ENCODE data around the gene LCN10.

Gene LCN10

GRCh38 chr9:136754626-136755301 is 12.0 kb upstream of the LCN10 start:
- DNase-seq (ENCODE audit: low read depth) = no peak

- DNase-seq (ENCODE audit: low read depth) = no peak
These were observed 11.4 kb upstream of the LCN10 start for GRCh38 chr9:136754059-136754572.

DNA sequence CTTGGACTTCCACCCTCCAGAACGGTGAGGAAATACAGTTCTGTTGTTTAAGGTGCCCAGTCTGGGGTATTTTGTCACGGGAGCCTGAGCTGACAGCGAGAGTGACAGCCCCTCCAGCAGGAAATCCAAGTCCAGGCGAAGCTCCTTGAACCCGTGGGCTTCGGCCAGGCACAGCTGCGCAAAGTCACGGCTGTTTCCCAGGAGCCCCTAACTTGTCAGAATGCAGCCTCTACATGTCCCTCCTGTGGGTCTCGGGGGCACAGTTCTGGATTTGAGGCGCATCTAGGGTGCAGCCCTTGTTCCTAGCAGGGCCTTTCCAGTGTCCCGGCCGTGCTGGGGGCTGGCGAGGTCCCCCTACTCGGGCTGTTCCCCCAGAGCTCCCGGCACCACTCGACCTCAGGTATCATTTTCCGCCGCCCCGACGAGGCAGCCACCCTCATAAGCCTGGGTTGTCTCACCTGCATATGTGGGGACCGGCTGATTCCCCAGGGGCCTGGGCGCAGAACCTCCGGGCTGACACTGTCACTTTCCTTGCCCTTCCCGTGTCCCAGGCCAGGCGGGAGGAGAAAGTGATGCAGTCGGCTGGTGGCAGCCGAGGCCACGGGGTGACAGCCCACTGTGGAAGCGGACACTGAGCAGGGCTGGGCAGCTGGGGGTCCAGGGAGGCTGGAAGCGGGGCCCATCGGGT is 10.8 kb upstream of the LCN10 start:
- no peak for DNase-seq (ENCODE audit: low read depth)

DNA sequence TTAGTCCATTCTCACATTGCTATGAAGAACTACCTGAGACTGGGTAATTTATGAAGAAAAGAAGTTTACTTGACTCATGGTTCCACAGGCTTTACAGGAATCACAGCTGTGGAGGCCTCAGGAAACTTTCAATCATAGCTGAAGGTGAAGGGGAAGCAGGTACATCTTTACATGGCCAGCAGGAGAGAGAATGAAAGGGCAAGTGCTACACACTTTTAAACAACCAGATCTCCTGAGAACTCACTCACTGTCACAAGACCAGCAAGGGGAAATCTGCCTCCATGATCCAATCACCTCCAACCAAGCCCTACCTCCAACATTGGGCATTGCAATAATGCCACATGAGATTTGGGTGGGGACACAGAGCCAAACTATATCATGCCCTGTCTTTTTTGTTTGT is 9.1 kb upstream of the LCN10 start:
- DNase-seq (ENCODE audit: low read depth) = no peak

GRCh38 chr9:136751244-136751643 is 8.5 kb upstream of the LCN10 start:
- no peak for DNase-seq (ENCODE audit: low read depth)

DNA sequence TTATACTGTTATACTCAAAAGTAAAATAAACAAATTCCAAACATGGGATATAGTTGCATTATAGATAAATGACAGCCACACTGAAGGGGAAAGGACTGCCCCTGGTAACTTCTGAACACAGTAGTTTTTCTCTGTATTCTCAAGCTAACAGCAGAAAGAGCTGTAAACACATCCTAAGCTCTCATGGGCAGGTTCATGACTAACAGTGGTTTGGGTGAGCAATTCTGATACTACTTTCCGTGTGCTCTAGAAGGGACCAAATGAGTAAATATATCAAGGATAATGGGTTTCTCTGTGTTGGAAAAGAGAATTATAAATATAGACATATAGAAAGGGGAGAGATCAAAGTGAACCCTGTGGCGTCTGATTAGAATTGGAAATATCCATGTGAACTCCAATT is 7.8 kb upstream of the LCN10 start:
- no peak for DNase-seq (ENCODE audit: low read depth)

- no peak for DNase-seq (ENCODE audit: low read depth)
These were observed 6.2 kb upstream of the LCN10 start for GRCh38 chr9:136748666-136749611.

GRCh38 chr9:136748201-136748600 is 5.5 kb upstream of the LCN10 start, which contains the start of gene LCN6:
Gene LCN6, minus strand, starts transcription at chr9:136748525. Its CDS starts 42 bp downstream, at chr9:136748483.
- DNase-seq (ENCODE audit: low read depth) = no peak

GRCh38 chr9:136747161-136748060 is 4.7 kb upstream of the LCN10 start:
- DNase-seq (ENCODE audit: low read depth) = no peak

- no peak for DNase-seq (ENCODE audit: low read depth)
These were observed 3.9 kb upstream of the LCN10 start for GRCh38 chr9:136746621-136747020.

GRCh38 chr9:136746155-136746490 is 3.4 kb upstream of the LCN10 start:
- no peak for DNase-seq (ENCODE audit: low read depth)

GRCh38 chr9:136745389-136746154 is 2.8 kb upstream of the LCN10 start:
- DNase-seq (ENCODE audit: low read depth) = no peak

DNA sequence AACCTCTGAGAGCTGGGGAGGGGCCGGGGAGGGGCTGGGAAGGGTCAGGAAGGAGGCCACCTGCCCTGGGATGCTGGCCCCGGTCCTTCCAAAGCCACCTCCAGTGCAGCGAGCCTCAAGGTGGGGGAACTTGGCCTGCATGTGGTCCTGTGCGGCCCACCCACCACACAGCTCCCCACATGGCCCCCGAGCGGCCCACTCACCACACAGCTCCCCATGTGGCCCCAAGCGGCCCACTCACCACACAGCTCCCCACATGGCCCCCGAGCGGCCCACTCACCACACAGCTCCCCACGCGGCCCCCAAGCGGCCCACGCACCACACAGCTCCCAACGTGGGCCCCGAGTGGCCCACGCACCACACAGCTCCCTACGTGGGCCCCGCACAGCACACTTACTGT is 2.0 kb upstream of the LCN10 start:
- no peak for DNase-seq (ENCODE audit: low read depth)

DNA sequence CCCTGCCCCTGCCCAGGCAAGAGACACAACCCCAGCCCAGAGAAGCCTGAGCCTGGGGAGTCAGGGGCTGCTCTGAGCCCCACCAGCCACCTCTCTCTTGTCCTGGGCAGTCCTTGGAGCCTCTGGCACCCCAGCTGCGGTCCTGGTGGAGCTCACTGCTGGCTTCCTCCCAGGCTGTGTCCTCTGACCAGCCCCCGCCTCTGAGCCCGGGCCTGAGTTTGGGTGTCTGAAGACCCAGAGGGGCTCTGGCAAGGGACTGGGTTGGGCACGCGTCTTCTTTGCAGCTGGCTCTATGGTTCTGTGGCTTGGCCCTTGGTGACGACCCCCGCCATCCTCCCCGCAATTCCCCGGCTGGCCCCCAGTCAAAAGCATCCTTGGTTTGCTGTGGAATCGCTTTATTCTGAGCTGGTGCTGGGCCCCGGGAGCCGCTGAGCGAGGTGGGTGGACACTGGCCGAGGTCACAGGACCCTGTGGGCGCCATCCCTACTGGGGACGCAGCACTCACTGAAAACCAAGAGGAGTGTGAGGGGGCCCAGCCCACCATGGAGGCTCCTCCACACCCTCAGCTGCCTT is 985 bp upstream of the LCN10 start:
- DNase-seq (ENCODE audit: low read depth) = no peak

- no peak for DNase-seq (ENCODE audit: low read depth)
These were observed 713 bp downstream of the LCN10 start for GRCh38 chr9:136741883-136742571.

- no peak for DNase-seq (ENCODE audit: low read depth)
These were observed 1.5 kb downstream of the LCN10 start for GRCh38 chr9:136740971-136741882.

DNA sequence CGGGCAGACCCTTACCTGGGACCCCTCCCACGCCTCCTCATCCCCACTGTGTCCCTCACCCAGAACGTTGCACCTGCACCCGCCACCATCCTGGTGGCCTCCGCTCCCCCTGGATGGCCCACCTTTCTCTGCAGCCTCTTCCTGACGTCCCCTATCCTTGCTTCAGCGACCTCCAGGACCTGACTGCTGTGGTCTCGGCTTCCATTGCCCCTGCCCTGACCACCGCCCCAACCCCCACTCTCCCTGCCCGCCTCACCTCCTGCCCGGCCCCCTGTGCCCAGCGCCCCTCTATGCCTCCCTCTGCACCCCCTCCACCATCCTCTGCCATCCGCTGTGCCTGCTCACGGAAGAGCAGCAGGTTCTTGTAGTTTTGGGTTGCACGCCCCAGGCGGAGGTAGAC is 2.2 kb downstream of the LCN10 start:
- no peak for DNase-seq (ENCODE audit: low read depth)

DNA sequence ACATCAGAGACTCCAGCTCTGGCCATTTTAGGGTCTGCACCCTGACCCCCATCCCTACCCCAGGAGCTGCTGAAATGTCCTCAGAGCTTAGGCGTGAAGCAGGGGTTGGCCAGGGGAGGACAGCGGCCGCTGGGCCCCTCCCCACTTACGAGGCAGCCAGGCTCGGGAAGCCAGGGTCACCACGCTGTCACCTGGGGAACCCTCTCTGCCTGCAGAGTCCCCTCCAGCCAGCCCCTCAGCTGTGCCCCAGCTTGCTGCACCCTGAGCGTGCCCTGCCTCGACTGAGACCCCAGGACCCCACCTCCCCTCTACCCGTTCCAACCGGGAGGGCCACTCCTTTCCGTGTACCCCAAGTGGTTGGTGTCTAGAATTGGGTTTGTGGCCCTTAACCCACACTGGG is 2.7 kb downstream of the LCN10 start:
- no peak for DNase-seq (ENCODE audit: low read depth)

DNA sequence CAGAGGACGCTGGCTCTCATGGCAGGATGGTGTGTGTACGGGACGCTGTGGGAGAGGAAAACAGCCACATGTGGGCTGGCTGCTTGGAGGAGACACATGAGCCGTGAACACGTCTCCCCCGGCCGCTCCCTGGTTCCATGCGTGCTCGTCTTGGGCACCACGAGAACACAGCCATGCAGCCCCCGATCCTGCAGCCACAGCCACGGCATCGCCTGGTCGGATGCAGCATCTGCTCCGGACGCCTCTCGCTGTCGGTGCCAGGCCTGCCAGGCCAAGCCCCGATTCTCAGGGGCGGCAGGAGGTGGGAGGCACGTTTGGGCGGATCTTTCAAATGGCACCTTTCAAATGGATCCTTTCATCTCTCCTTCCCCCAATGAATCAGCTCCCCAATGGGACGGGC is 3.2 kb downstream of the LCN10 start:
- no peak for DNase-seq (ENCODE audit: low read depth)

All from fibroblast of the conjunctiva (primary cell).